ENCODE results near the gene PLOD1.

DNA sequence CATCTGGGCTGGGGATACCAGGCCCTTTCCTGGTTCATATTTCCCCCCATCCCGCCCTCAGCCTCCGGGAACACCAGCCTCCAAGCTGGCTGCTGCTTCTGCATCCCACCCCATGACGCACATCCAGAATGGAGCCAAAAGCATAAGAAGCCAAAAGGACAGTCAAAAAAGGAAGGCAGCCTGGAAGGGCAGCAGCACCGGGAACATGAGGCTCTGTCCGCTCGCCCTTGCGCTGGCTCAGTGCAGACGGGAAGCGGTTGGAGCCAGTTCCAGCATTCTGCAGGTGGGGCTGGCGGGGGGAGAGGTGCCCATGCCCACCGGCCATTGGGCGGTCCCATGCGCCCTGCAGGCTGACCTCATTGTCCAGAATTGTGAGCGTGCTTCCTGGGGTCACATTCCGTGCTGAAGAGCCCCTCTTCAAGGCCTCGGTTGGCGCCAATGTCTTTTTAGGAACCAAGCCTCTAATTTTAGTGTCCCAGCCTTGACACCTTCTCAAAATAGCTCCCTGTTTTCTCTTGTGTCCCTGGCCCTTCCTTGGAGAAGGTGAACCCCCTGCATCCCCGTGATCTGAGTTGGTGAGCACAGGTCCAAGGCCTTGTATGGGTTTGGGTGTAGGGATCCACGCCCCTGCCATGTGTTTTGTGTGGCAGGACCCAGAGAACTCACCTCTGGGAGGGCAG, 47.4 kb upstream of the PLOD1 start:
- TF ChIP-seq EZH2 (IDR thresholded peaks at IDR 0.05; ENCODE audit: borderline replicate concordance, low read depth, low read length, severe bottlenecking), result no peak
- TF ChIP-seq, protein P1, sequence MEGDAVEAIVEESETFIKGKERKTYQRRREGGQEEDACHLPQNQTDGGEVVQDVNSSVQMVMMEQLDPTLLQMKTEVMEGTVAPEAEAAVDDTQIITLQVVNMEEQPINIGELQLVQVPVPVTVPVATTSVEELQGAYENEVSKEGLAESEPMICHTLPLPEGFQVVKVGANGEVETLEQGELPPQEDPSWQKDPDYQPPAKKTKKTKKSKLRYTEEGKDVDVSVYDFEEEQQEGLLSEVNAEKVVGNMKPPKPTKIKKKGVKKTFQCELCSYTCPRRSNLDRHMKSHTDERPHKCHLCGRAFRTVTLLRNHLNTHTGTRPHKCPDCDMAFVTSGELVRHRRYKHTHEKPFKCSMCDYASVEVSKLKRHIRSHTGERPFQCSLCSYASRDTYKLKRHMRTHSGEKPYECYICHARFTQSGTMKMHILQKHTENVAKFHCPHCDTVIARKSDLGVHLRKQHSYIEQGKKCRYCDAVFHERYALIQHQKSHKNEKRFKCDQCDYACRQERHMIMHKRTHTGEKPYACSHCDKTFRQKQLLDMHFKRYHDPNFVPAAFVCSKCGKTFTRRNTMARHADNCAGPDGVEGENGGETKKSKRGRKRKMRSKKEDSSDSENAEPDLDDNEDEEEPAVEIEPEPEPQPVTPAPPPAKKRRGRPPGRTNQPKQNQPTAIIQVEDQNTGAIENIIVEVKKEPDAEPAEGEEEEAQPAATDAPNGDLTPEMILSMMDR (IDR thresholded peaks at IDR 0.05; ENCODE audit: borderline replicate concordance, extremely low read depth, low read length, poor library complexity, severe bottlenecking), result no peak

Data from DND-41 (cell line).